ENCODE measurements around the gene TMEM202. TPM values are rescaled to one million over a fixed set of nuclear protein-coding genes. Genes with fewer than 3 reads are reported as not detected.

Gene TMEM202
- total and polyA plus RNA-seq, 2 of the 13 experiments (the other 11 are each of a cell fraction or from before 2014, with no cell fraction given) = not detected

GRCh38 chr15:72398648-72399047, 543 bp downstream of the TMEM202 start (continued):
- TF ChIP-seq ZNF205 (CRISPR knock-in tag; IDR thresholded peaks at IDR 0.05) (no peak), PHF20 (CRISPR knock-in tag; IDR thresholded peaks at IDR 0.05) (0 out of 2 replicates have a peak, but pooled peaks have one; percentile 27), KLF15 (CRISPR knock-in tag; IDR thresholded peaks at IDR 0.05; ENCODE audit: borderline replicate concordance) (no peak), KLF13 (CRISPR knock-in tag; IDR thresholded peaks at IDR 0.05) (no peak), ELF3 (CRISPR knock-in tag; IDR thresholded peaks at IDR 0.05) (peak; percentile 28; the same call in 1 of the 2 replicates), POGZ (CRISPR knock-in tag; IDR thresholded peaks at IDR 0.05) (peak; percentile 45; the same call in 1 of the 2 replicates), FOXC1 (CRISPR knock-in tag; IDR thresholded peaks at IDR 0.05; ENCODE audit: borderline replicate concordance) (no peak), DDIT3 (CRISPR knock-in tag; IDR thresholded peaks at IDR 0.05) (no peak), EZH2 (conservative IDR thresholded peaks at IDR 0.05; ENCODE audit: low read depth, low read length) (no peak), NR2F6 (IDR thresholded peaks at IDR 0.05) (no peak), NR2F6 (CRISPR knock-in tag; IDR thresholded peaks at IDR 0.05) (no peak), NFE2 (CRISPR knock-in tag; IDR thresholded peaks at IDR 0.05) (no peak), HIVEP1 (CRISPR knock-in tag; IDR thresholded peaks at IDR 0.05) (no peak), SUZ12 (IDR thresholded peaks at IDR 0.05; ENCODE audit: low read depth, low read length) (no peak), LCORL (IDR thresholded peaks at IDR 0.05) (no peak), LCORL (CRISPR knock-in tag; IDR thresholded peaks at IDR 0.05) (no peak), PATZ1 (CRISPR knock-in tag; IDR thresholded peaks at IDR 0.05) (peak; percentile 27; the same call in 1 of the 2 replicates), SETDB1 (CRISPR knock-in tag; IDR thresholded peaks at IDR 0.05; ENCODE audit: borderline replicate concordance) (no peak), SCMH1 (CRISPR knock-in tag; IDR thresholded peaks at IDR 0.05; ENCODE audit: borderline replicate concordance) (no peak), ZNF749 (CRISPR knock-in tag; IDR thresholded peaks at IDR 0.05; ENCODE audit: borderline replicate concordance) (no peak), KMT2B (CRISPR knock-in tag; IDR thresholded peaks at IDR 0.05) (no peak), ZNF276 (CRISPR knock-in tag; IDR thresholded peaks at IDR 0.05; ENCODE audit: low read depth) (no peak), TIGD3 (CRISPR knock-in tag; IDR thresholded peaks at IDR 0.05; ENCODE audit: borderline replicate concordance) (no peak), IRF1 (CRISPR knock-in tag; IDR thresholded peaks at IDR 0.05; ENCODE audit: low read depth) (no peak), CEBPG (CRISPR knock-in tag; IDR thresholded peaks at IDR 0.05) (peak; percentile 79)

All from HepG2 (cell line).